T-helper 1 cell (primary cell): ENCODE data around the gene GPR176.

Experiments
- DNase-seq, 5 donors: peaks; one replicate each; pipeline ENCODE4 v3.0.0-alpha.2; 2012 to 2020

The GPR176 gene

GRCh38 chr15:39778021-39778420 is 142.0 kb downstream of the GPR176 start:
- DNase-seq = no peak

DNA sequence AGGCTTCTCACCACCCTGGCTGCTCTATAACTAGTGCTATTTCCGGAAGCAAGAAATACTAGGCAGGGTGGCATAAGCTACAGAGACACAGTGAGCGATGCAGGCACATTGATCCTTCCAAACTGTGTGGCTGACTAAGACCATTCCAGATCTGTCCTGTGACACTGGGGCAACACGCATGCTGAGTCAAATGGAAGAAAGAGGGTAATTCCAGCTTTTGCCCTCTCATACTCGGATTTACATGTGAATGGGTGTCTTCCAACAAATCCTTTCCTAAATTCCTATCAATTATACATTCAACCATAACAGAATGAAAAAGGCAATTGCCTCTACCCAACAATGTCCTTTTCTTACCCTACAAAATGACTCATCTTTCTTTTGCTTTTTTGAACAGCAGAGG is 142.6 kb downstream of the GPR176 start:
- DNase-seq = no peak

- DNase-seq = no peak
These were observed 144.0 kb downstream of the GPR176 start for GRCh38 chr15:39776068-39776467.

DNA sequence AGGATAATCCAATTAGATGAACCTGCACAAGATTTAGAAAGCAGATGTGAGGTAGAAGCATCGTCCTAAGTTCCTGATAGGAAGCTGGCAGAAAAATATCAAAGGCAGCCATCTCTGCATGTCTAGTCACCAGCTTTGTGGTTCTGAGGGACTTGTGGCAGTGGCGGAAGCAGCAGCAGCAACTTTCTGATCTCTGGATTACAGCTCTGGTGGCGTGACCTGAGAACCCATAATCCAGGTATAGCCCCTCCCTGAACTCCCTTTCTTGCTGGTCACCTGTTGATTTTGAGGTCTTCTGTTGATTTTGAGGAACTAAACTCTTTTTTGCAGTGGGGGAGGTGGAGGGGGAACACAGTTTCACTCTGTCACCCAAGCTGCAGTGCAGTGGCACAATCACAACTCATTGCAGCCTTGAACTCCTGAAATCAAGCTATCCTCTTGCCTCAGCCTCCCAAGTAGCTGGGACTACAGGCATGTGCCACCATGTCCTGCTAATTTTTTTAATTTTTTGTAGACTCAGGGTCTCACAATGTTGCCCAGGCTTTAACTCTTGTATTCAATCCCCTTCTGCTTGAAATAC is 145.3 kb downstream of the GPR176 start:
- DNase-seq = peak; percentile 12 to 58 (median 31)

GRCh38 chr15:39770748-39771689 is 149.0 kb downstream of the GPR176 start:
- no peak for DNase-seq

DNA sequence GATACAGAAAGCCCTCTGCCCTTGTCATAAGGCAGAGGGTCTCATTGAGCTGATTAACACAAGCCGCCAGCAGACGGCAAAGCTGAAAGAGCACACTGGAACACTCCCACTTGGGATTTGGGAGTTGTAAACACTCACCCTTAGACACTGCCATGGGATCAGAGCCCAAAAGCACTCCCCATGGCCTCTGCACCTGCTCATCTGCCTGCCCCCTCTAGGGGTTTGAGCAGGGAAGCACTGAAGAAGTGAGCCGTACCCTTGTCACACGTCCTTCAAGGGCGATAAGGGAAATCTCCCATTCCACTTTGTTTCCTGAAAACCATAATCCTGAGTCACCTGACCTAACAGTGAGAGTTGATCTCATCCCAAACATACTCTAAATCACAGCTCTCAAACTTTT is 152.1 kb downstream of the GPR176 start:
- no peak for DNase-seq

DNA sequence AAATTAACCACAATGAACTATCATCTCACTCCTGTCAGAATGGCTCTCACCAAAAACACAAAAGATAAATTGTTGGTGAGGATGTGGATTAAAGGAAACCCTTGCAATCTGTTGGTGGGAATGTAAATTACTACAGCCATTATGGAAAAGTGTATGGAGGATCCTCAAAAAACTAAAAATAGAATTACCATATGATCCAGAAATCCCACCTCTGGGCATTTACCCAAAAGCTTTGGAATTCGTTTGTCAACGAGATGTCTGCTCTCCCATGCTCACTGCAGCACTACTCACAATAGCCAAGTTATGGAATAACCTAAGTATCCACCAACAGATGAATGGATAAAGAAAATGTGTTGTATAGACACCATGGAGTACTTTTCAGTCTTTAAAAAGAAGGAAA is 159.1 kb downstream of the GPR176 start:
- no peak for DNase-seq

DNA sequence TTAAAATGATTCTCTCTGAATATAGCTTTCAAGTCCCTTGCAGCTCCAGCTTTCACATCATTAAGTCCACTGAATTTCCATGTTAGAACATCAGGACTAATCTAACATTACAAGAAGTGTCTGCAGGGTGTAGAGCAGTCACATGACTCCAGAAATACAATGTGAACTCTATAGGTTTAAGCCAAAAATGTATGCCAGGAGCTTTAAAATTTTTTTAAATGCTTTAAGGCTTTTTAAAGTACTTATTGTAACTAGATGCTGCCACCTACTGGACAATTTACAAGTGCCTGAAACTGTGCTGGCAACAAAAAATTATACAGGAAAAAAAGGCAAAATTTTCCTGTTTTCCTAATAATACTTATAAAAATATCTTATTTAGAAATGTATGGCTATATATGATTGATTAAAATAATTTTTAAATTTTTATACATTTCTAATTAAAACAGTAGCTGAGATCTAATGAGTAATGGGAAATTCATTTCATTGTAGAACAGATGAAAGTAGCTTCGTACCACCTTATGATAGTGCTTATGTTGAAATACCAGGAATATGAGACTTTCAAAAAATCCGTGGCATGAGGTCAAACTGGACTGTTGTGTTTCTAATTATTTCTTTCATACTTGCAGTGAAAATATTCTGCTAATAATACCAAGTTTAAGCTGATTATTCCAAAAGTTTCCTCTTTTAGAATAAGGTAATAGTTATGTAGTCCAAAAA is 163.1 kb downstream of the GPR176 start:
- peak in 2 of 5 donors; percentile 18 to 38 for DNase-seq

- DNase-seq = no peak
These were observed 167.1 kb downstream of the GPR176 start for GRCh38 chr15:39752991-39753390.

GRCh38 chr15:39752246-39752645 is 167.8 kb downstream of the GPR176 start:
- no peak for DNase-seq
